ENCODE results near the gene PFKFB3.

DNA sequence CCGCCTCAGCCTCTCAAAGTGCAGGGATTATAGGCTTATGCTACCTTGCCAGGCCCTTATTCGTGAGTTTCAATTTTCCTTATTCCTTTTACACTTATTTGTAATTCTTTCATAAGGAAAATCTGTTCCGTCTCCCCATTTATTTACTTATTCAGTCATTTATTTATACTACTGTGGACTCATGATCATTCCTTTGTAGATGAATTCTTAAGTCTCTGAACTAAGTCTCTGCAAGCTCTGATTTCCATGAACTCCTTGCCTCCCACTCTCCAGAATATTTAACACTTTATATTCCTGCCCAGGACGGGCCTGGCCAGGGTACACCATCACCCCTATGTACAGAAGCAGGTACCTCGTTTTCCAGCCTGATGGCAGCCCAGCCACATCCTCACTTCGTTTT lies 39.4 kb downstream of the PFKFB3 start:
- TF ChIP-seq POLR2AphosphoS5 (IDR thresholded peaks at IDR 0.05) = no peak
- TF ChIP-seq POLR2A (IDR thresholded peaks at IDR 0.05) = no peak

Data from spleen (tissue), 3 donors.